ENCODE measurements around the gene LGI2. TPM values are rescaled to one million over a fixed set of nuclear protein-coding genes. Genes with fewer than 3 reads are reported as not detected.

LGI2 gene
- total RNA-seq, 2 experiments from 2014 or later: not detected

DNA sequence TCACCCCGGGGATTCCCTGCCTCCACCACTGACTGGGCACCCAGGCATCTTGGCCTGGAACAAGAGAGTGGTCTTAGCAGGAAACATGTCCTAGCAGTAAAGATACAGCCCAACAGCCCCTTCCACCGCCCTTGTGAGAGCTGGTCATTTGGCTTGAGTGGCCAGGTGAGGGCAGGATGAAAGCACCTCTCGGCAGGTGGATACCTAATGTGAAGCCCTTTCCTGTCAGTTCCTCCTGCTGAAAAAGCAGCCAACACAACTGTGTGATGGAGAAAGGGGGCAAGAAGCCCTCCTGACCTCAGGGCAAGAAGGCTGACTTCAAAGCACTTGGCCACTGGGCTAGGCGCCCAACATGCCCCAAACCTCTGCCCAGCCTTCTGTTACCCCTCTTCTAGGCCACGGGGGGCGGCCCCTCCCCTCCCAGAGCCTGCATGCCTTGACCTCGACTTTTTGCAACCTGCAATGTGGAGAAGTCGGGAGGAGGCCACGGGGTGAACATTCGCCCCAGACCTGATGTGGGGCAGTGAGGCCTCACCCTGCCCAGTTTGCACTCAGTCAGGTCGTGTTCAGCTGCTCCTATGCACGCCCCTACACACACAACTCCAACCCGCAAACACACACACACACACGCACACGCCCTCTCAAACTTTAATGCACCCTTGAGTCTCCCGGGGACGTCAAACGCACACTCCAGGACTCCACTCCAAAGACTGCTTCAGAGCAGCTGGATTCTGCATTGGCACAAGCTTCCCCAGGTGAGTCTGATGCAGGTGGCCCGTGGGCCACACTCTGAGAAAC is 1.1 kb downstream of the LGI2 start:
- Mint-ChIP-seq H3K9me3 (peaks cover 3% of the 10 kb centered on the region), H3K4me3 (no peak overlapping the region), H3K36me3 (ENCODE audit: low read depth) (no peaks in the 10 kb centered on the region), H3K4me1 (ENCODE audit: low read depth) (peaks cover 3% of the 10 kb centered on the region), H3K27ac (no peak overlapping the region), H3K27me3 (peaks cover 61% of the 10 kb centered on the region)
- ATAC-seq (no peak), DNase-seq (no peak)
- POLR2A ChIA-PET: no interaction called here
- TF ChIP-seq, protein P1, sequence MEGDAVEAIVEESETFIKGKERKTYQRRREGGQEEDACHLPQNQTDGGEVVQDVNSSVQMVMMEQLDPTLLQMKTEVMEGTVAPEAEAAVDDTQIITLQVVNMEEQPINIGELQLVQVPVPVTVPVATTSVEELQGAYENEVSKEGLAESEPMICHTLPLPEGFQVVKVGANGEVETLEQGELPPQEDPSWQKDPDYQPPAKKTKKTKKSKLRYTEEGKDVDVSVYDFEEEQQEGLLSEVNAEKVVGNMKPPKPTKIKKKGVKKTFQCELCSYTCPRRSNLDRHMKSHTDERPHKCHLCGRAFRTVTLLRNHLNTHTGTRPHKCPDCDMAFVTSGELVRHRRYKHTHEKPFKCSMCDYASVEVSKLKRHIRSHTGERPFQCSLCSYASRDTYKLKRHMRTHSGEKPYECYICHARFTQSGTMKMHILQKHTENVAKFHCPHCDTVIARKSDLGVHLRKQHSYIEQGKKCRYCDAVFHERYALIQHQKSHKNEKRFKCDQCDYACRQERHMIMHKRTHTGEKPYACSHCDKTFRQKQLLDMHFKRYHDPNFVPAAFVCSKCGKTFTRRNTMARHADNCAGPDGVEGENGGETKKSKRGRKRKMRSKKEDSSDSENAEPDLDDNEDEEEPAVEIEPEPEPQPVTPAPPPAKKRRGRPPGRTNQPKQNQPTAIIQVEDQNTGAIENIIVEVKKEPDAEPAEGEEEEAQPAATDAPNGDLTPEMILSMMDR (IDR thresholded peaks at IDR 0.05): no peak
- CTCF ChIA-PET: interaction anchor here (0.7 kb wide), 1 partner anchor 16 kb away, joined by 3 read pairs; no protein-coding TSS in a partner anchor
- intact Hi-C loops (cut with micrococcal nuclease): no loop called here

DNA sequence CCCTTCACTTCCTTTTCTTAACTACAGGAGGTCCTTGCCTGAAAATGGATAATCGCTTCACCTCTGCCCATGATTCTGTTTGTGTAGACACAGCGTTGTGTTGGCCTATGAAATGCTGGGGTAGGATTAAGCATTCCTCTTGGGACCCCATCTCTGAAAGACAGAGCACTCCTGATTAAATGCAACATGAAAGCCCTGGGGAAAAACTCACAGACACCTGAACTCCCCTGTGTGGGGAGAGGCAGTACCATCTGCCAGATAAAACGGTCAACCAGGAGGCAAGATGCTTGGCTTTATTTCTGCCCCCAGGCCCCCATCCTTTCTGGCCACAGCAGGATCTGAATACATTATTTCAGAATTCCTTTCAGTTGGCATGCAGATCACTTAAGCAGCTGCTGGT is 1.9 kb downstream of the LGI2 start:
- no peak overlapping the region for H3K4me3 Mint-ChIP-seq
- no peak overlapping the region for H3K27ac Mint-ChIP-seq
- H3K27me3 Mint-ChIP-seq: peaks cover 58% of the 10 kb centered on the region
- peaks cover 3% of the 10 kb centered on the region for H3K4me1 Mint-ChIP-seq (ENCODE audit: low read depth)
- H3K36me3 Mint-ChIP-seq (ENCODE audit: low read depth): no peaks in the 10 kb centered on the region
- TF ChIP-seq, protein P1 (IDR thresholded peaks at IDR 0.05): no peak
- POLR2A ChIA-PET: no interaction called here
- H3K9me3 Mint-ChIP-seq: peaks cover under 1% of the 10 kb centered on the region
- ATAC-seq (no peak), DNase-seq (no peak)
- intact Hi-C loops (cut with micrococcal nuclease): no loop called here
- CTCF ChIA-PET: no interaction called here

GRCh38 chr4:25022766-25023165 is 8.0 kb downstream of the LGI2 start:
- Mint-ChIP-seq H3K27ac (no peak overlapping the region), H3K27me3 (peaks cover 19% of the 10 kb centered on the region), H3K36me3 (ENCODE audit: low read depth) (no peaks in the 10 kb centered on the region), H3K4me1 (ENCODE audit: low read depth) (no peaks in the 10 kb centered on the region), H3K4me3 (no peak overlapping the region), H3K9me3 (no peaks in the 10 kb centered on the region)
- ChIA-PET POLR2A (no interaction called here), CTCF (no interaction called here)
- DNase-seq: no peak
- ATAC-seq: no peak
- intact Hi-C loops (cut with micrococcal nuclease): no loop called here
- TF ChIP-seq, protein P1 (IDR thresholded peaks at IDR 0.05): no peak

GRCh38 chr4:25021216-25021615 is 9.5 kb downstream of the LGI2 start:
- intact Hi-C loops (cut with micrococcal nuclease): no loop called here
- no peaks in the 10 kb centered on the region for H3K4me1 Mint-ChIP-seq (ENCODE audit: low read depth)
- H3K4me3 Mint-ChIP-seq: no peak overlapping the region
- no peaks in the 10 kb centered on the region for H3K9me3 Mint-ChIP-seq
- H3K27me3 Mint-ChIP-seq: peaks cover 9% of the 10 kb centered on the region
- ATAC-seq (no peak), DNase-seq (no peak)
- no peaks in the 10 kb centered on the region for H3K36me3 Mint-ChIP-seq (ENCODE audit: low read depth)
- no peak overlapping the region for H3K27ac Mint-ChIP-seq
- POLR2A ChIA-PET: no interaction called here
- TF ChIP-seq, protein P1 (IDR thresholded peaks at IDR 0.05): no peak
- CTCF ChIA-PET: no interaction called here

GRCh38 chr4:25020236-25020635 is 10.5 kb downstream of the LGI2 start:
- no peaks in the 10 kb centered on the region for H3K9me3 Mint-ChIP-seq
- no peak overlapping the region for H3K4me3 Mint-ChIP-seq
- H3K27me3 Mint-ChIP-seq: peaks cover 5% of the 10 kb centered on the region
- DNase-seq: no peak
- H3K27ac Mint-ChIP-seq: no peak overlapping the region
- intact Hi-C loops (cut with micrococcal nuclease): no loop called here
- POLR2A ChIA-PET: interaction anchor here (0.5 kb wide), 1 partner anchor 491 kb away, joined by 5 read pairs; no protein-coding TSS in a partner anchor
- CTCF ChIA-PET: no interaction called here
- TF ChIP-seq, protein P1 (IDR thresholded peaks at IDR 0.05): no peak
- ATAC-seq: no peak
- H3K4me1 Mint-ChIP-seq (ENCODE audit: low read depth): no peaks in the 10 kb centered on the region
- H3K36me3 Mint-ChIP-seq (ENCODE audit: low read depth): no peaks in the 10 kb centered on the region
